ENCODE data around the gene LRTM2. TPM values are rescaled to one million over a fixed set of nuclear protein-coding genes. Genes with fewer than 3 reads are reported as not detected.

Gene LRTM2
- total and polyA plus RNA-seq, 8 donors = not detected

DNA sequence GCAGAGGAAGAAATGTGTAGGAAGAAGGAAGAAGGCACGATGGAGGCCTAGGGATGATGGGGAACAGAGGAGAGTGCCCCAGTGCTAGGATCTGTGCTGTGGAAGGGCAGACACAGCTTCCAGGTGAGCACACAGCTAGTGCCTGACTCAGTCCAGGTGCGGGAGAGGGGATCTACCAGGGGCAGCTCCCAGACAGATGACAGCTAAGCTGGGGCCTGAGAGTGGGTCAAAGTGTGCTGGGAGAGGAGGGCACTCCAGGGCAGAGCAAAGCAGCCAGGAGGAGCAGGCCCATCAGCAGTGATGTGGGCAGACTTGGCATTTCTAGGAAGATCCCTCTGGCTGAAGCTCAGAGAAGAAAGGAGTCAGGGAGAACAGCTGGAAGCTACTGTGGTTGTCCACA lies 36.7 kb downstream of the LRTM2 start:
- no peaks in the 10 kb centered on the region for H3K36me3 ChIP-seq
- ATAC-seq (no peak), DNase-seq (no peak)
- peaks cover 0 to 11% of the 10 kb centered on the region in 2 donors for H3K27me3 ChIP-seq
- intact Hi-C loops (cut with DNase I) = no loop called here
- H3K27ac ChIP-seq = no peak overlapping the region
- TF ChIP-seq CTCF (IDR thresholded peaks at IDR 0.05) = no peak
- no peaks in the 10 kb centered on the region for H3K4me1 ChIP-seq
- H3K9me3 ChIP-seq = peaks cover 0 to 21% of the 10 kb centered on the region in 2 donors
- H3K4me3 ChIP-seq = no peak overlapping the region

- H3K36me3 ChIP-seq = no peaks in the 10 kb centered on the region
- no peak for DNase-seq
- ATAC-seq = no peak
- no peak overlapping the region for H3K4me3 ChIP-seq
- TF ChIP-seq CTCF (IDR thresholded peaks at IDR 0.05) = no peak
- H3K27me3 ChIP-seq = peaks cover 0 to 11% of the 10 kb centered on the region in 2 donors
- H3K9me3 ChIP-seq = peaks cover 0 to 21% of the 10 kb centered on the region in 2 donors
- H3K4me1 ChIP-seq = no peaks in the 10 kb centered on the region
- intact Hi-C loops (cut with DNase I) = no loop called here
- H3K27ac ChIP-seq = no peak overlapping the region
Measured at GRCh38 chr12:1857821-1858220, 37.5 kb downstream of the LRTM2 start.

DNA sequence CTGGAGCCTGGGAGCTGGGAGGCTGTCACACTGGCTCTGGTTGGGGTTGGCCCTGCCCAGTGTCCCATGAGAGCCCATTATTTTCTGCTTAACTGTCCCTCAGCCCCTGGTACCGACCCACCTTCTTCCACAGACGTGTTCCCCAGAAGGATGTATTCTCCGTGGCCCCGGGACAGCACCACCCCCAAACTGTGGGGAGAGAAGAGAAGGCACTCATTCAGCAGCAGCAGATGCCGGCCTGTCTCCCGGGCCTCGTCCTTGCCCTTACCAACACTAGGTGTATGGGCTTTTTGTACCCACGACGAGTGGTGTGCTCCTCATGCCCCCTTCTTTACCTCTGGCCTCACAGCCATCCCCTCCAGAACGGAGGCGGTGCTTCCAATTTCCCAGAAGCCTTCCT lies 38.1 kb downstream of the LRTM2 start:
- intact Hi-C loops (cut with DNase I) = no loop called here
- TF ChIP-seq CTCF (IDR thresholded peaks at IDR 0.05) = no peak
- no peak overlapping the region for H3K27ac ChIP-seq
- ATAC-seq (no peak), DNase-seq (no peak)
- H3K36me3 ChIP-seq = no peaks in the 10 kb centered on the region
- H3K4me1 ChIP-seq = no peaks in the 10 kb centered on the region
- H3K9me3 ChIP-seq = peaks cover 0 to 21% of the 10 kb centered on the region in 2 donors
- H3K27me3 ChIP-seq = peaks cover 0 to 14% of the 10 kb centered on the region in 2 donors
- no peak overlapping the region for H3K4me3 ChIP-seq

- DNase-seq (no peak), ATAC-seq (no peak)
- Histone ChIP-seq H3K4me1 (no peaks in the 10 kb centered on the region), H3K4me3 (no peak overlapping the region), H3K27ac (no peak overlapping the region), H3K27me3 (peaks cover 8 to 26% of the 10 kb centered on the region in 2 donors), H3K36me3 (no peaks in the 10 kb centered on the region), H3K9me3 (peaks cover 0 to 18% of the 10 kb centered on the region in 2 donors)
- intact Hi-C loops (cut with DNase I) = no loop called here
- no peak for TF ChIP-seq CTCF (IDR thresholded peaks at IDR 0.05)
Measured at GRCh38 chr12:1859643-1860042, 39.3 kb downstream of the LRTM2 start.

GRCh38 chr12:1862973-1863372 lies 42.6 kb downstream of the LRTM2 start:
- intact Hi-C loops (cut with DNase I) = no loop called here
- no peak for ATAC-seq
- H3K4me3 ChIP-seq = no peak overlapping the region
- peaks cover 12 to 52% of the 10 kb centered on the region in 2 donors for H3K27me3 ChIP-seq
- H3K27ac ChIP-seq = no peak overlapping the region
- H3K9me3 ChIP-seq = no peaks in the 10 kb centered on the region
- no peak for TF ChIP-seq CTCF (IDR thresholded peaks at IDR 0.05)
- H3K36me3 ChIP-seq = no peaks in the 10 kb centered on the region
- DNase-seq = no peak
- H3K4me1 ChIP-seq = no peaks in the 10 kb centered on the region

Data from left lung (tissue), 10 donors.